HEK293 (cell line): ENCODE measurements around the gene GRAMD1B.

Experiments
- CTCF ChIA-PET: fragments of 350-600 bp; formaldehyde crosslinking; extraction: SDS; loops from one replicate; lab custom pipeline; 2021; ENCODE audit warnings: antibody characterized with exemption; lab: Yijun Ruan, JAX
- POLR2A ChIA-PET: fragments of 300-600 bp; formaldehyde crosslinking; extraction: SDS; loops from one replicate; lab custom pipeline; 2020; ENCODE audit warnings: antibody characterized with exemption, inconsistent platforms; lab: Yijun Ruan, JAX
- H3K27ac ChIP-seq: fragments of 200-500 bp; sonication (Bioruptor generic); 2 replicates; pipeline ENCODE4 v1.5.1; 2014; ENCODE audit warnings: low read depth, low read length, control low read depth, inconsistent platforms; ENCODE audit errors: extremely low read depth
- H3K36me3 ChIP-seq, 2 experiments: fragments of 200-500 bp in 1 of 2; sonication (Bioruptor generic) in 1 of 2; 1 replicate in 1 of 2; 2 replicates in 1 of 2; pipeline ENCODE4 v1.5.1; 2014 to 2017; ENCODE audit warnings: inconsistent platforms in 2 of 2, low read length in 2 of 2; ENCODE audit not compliant: control insufficient read depth in 2 of 2, insufficient read depth in 1 of 2
- H3K4me1 ChIP-seq: fragments of 200-500 bp; sonication (Bioruptor generic); 2 replicates; pipeline ENCODE4 v1.5.1; 2014; ENCODE audit warnings: mild to moderate bottlenecking, low read length, inconsistent platforms; ENCODE audit not compliant: control insufficient read depth, insufficient read depth
- H3K4me3 ChIP-seq: 2 replicates; pipeline ENCODE4 v1.5.1; 2011; ENCODE audit warnings: low read depth, mild to moderate bottlenecking, control low read depth, low read length, moderate library complexity
- H3K9me3 ChIP-seq: fragments of 200-500 bp; sonication (Bioruptor generic); 2 replicates; pipeline ENCODE4 v1.5.1; 2014; ENCODE audit warnings: low read depth, low read length, inconsistent platforms; ENCODE audit not compliant: control insufficient read depth, insufficient read depth
- ZBTB21 ChIP-seq: fragments of 450-650 bp; formaldehyde crosslinking; IDR thresholded peaks from 2 replicates; pipeline ENCODE4 v1.5.1; 2017; ENCODE audit warnings: missing biosample characterization, missing genetic modification characterization
- ZFP41 ChIP-seq: fragments of 450-650 bp; formaldehyde crosslinking; IDR thresholded peaks from 2 replicates; pipeline ENCODE4 v1.5.1; 2016; ENCODE audit warnings: missing biosample characterization, missing genetic modification characterization, borderline replicate concordance
- ZNF580 ChIP-seq: fragments of 450-650 bp; formaldehyde crosslinking; IDR thresholded peaks from 2 replicates; pipeline ENCODE4 v1.5.1; 2016; ENCODE audit warnings: missing biosample characterization, missing genetic modification characterization
- ZNF654 ChIP-seq: fragments of 450-650 bp; formaldehyde crosslinking; IDR thresholded peaks from 2 replicates; pipeline ENCODE4 v1.5.1; 2016; ENCODE audit warnings: low read depth, missing biosample characterization, missing genetic modification characterization
- ZNF843 ChIP-seq: fragments of 450-650 bp; formaldehyde crosslinking; IDR thresholded peaks from 2 replicates; pipeline ENCODE4 v1.5.1; 2016; ENCODE audit warnings: missing biosample characterization, missing genetic modification characterization
- TF ChIP-seq, protein P1 (sequence below): fragments of 450-650 bp; formaldehyde crosslinking; IDR thresholded peaks from 2 replicates; pipeline ENCODE4 v1.5.1; 2017; ENCODE audit warnings: missing biosample characterization, missing genetic modification characterization
- TF ChIP-seq, protein P2 (sequence below): fragments of 450-650 bp; formaldehyde crosslinking; IDR thresholded peaks from 2 replicates; pipeline ENCODE4 v1.5.1; 2017; ENCODE audit warnings: missing biosample characterization, missing genetic modification characterization
- TF ChIP-seq, protein P3 (sequence below): fragments of 450-650 bp; IDR thresholded peaks from 2 replicates; pipeline ENCODE4 v1.5.1; 2018; ENCODE audit warnings: missing biosample characterization, missing genetic modification characterization

Gene GRAMD1B

DNA sequence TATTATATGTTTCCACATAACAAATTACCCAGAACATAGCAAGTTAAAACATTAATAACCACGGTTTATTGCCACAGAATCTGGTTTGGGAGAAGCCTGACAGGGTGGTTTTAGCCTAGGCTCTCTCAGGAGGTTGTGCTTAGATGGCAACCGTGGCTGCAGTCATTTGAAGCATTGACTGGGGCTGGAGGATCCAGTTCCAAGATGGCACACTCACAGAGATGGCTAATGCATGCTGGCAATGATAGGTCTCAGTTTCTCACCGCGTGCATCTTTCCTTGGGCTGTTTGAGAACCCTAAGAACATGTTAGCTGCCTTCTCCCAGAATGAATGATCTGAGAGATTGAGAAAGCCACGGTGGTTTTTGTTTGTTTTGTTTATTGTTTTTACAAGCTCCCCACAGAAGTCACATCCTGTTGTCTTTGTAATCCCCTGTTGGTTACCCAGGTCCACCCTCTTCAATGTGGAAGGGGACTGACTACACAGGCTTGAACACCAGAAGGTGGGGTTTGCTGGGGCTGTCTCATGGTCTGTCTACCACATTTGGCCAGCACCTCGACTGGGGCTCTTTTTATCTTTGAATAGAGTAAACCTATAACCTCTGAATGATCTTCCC is 36.6 kb upstream of the GRAMD1B start (continued):
- TF ChIP-seq ZNF843 (tag by site-specific recombination), result no peak
- TF ChIP-seq, all 188 proteins: peak for 0

- Histone ChIP-seq H3K4me1 (0 out of 2 replicates have a peak, but pooled peaks cover 5% of the 10 kb centered on the region), H3K9me3 (no peaks in the 10 kb centered on the region), H3K4me3 (no peak overlapping the region), H3K27ac (no peak overlapping the region), H3K36me3 (no peaks in the 10 kb centered on the region)
- POLR2A ChIA-PET, result no interaction called here
- CTCF ChIA-PET, result interaction anchor here (6.9 kb wide), 1 partner anchor 73 kb away, joined by 209 read pairs; no protein-coding TSS in a partner anchor
- TF ChIP-seq, protein P1, sequence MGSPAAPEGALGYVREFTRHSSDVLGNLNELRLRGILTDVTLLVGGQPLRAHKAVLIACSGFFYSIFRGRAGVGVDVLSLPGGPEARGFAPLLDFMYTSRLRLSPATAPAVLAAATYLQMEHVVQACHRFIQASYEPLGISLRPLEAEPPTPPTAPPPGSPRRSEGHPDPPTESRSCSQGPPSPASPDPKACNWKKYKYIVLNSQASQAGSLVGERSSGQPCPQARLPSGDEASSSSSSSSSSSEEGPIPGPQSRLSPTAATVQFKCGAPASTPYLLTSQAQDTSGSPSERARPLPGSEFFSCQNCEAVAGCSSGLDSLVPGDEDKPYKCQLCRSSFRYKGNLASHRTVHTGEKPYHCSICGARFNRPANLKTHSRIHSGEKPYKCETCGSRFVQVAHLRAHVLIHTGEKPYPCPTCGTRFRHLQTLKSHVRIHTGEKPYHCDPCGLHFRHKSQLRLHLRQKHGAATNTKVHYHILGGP (tag by site-specific recombination), result no peak
- no peak for TF ChIP-seq ZFP41 (tag by site-specific recombination)
Measured at GRCh38 chr11:123404676-123405075, 25.4 kb upstream of the GRAMD1B start.

GRCh38 chr11:123405123-123405592 is 24.9 kb upstream of the GRAMD1B start:
- H3K9me3 ChIP-seq, result no peaks in the 10 kb centered on the region
- ChIA-PET POLR2A (no interaction called here), CTCF (interaction anchor here (6.9 kb wide), 1 partner anchor 72 kb away, joined by 209 read pairs; no protein-coding TSS in a partner anchor)
- no peak overlapping the region for H3K27ac ChIP-seq
- H3K4me1 ChIP-seq, result 0 out of 2 replicates have a peak, but pooled peaks cover 5% of the 10 kb centered on the region
- H3K36me3 ChIP-seq, result no peaks in the 10 kb centered on the region
- TF ChIP-seq ZNF654 (tag by site-specific recombination) (no peak), ZNF580 (tag by site-specific recombination) (no peak)
- TF ChIP-seq, protein P2, sequence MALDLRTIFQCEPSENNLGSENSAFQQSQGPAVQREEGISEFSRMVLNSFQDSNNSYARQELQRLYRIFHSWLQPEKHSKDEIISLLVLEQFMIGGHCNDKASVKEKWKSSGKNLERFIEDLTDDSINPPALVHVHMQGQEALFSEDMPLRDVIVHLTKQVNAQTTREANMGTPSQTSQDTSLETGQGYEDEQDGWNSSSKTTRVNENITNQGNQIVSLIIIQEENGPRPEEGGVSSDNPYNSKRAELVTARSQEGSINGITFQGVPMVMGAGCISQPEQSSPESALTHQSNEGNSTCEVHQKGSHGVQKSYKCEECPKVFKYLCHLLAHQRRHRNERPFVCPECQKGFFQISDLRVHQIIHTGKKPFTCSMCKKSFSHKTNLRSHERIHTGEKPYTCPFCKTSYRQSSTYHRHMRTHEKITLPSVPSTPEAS (tag by site-specific recombination), result peak; percentile 69
- H3K4me3 ChIP-seq, result no peak overlapping the region

- no peaks in the 10 kb centered on the region for H3K36me3 ChIP-seq
- no peak overlapping the region for H3K4me3 ChIP-seq
- 0 out of 2 replicates have a peak, but pooled peaks cover 5% of the 10 kb centered on the region for H3K4me1 ChIP-seq
- ChIA-PET CTCF (interaction anchor here (0.7 to 6.9 kb wide), 35 partner anchors 10 to 325 kb away, joined by 3 to 209 read pairs (median 7); partner anchors contain the start of gene GRAMD1B), POLR2A (interaction anchor here (1.1 kb wide), 1 partner anchor 72 kb away, joined by 3 read pairs; no protein-coding TSS in a partner anchor)
- TF ChIP-seq, protein P3, sequence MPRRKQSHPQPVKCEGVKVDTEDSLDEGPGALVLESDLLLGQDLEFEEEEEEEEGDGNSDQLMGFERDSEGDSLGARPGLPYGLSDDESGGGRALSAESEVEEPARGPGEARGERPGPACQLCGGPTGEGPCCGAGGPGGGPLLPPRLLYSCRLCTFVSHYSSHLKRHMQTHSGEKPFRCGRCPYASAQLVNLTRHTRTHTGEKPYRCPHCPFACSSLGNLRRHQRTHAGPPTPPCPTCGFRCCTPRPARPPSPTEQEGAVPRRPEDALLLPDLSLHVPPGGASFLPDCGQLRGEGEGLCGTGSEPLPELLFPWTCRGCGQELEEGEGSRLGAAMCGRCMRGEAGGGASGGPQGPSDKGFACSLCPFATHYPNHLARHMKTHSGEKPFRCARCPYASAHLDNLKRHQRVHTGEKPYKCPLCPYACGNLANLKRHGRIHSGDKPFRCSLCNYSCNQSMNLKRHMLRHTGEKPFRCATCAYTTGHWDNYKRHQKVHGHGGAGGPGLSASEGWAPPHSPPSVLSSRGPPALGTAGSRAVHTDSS (tag by site-specific recombination), result no peak
- no peak for TF ChIP-seq ZBTB21 (tag by site-specific recombination)
- no peaks in the 10 kb centered on the region for H3K9me3 ChIP-seq
- H3K27ac ChIP-seq, result no peak overlapping the region
Measured at GRCh38 chr11:123406441-123407129, 23.5 kb upstream of the GRAMD1B start.
